ENCODE data around the gene PAPPA.

Gene PAPPA

GRCh38 chr9:116141864-116142561 lies 11.6 kb upstream of the PAPPA start:
- Histone ChIP-seq H3K4me3 (ENCODE audit: low read depth in 1 of 2, low read length in 1 of 2) (no peak overlapping the region), H3K4me1 (ENCODE audit: control insufficient read depth in 1 of 2, insufficient read depth in 1 of 2, low read depth in 1 of 2, low read length in 1 of 2) (no peaks in the 10 kb centered on the region), H3K36me3 (no peaks in the 10 kb centered on the region), H3K9me3 (no peaks in the 10 kb centered on the region), H3K27me3 (no peaks in the 10 kb centered on the region), H3K27ac (no peak overlapping the region)
- TF ChIP-seq CTCF (IDR thresholded peaks at IDR 0.05), result no peak

GRCh38 chr9:116142706-116143492 lies 10.7 kb upstream of the PAPPA start:
- no peaks in the 10 kb centered on the region for H3K4me1 ChIP-seq (ENCODE audit: control insufficient read depth in 1 of 2, insufficient read depth in 1 of 2, low read depth in 1 of 2, low read length in 1 of 2)
- TF ChIP-seq CTCF (IDR thresholded peaks at IDR 0.05), result no peak
- H3K9me3 ChIP-seq, result no peaks in the 10 kb centered on the region
- no peak overlapping the region for H3K27ac ChIP-seq
- H3K4me3 ChIP-seq (ENCODE audit: low read depth in 1 of 2, low read length in 1 of 2), result no peak overlapping the region
- H3K27me3 ChIP-seq, result no peaks in the 10 kb centered on the region
- no peaks in the 10 kb centered on the region for H3K36me3 ChIP-seq

DNA sequence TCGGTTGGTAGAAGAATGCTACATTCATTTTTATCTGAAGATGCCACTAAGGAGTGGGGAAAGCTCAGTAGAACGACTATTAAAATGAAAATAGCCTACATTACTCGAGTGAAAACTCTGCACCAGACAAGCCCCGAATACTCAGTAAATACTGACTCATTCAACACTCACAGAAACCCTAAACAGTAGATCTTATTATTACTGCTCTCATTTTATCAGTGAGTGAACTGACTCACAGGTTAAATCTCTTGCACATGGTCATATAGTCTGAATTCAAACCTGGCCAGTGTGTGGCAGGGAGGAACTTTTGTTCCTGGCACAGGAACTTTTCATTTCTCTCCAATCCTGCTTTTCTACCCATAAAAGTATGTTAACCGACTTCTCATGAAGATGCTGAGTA lies 9.6 kb upstream of the PAPPA start:
- H3K36me3 ChIP-seq, result no peaks in the 10 kb centered on the region
- peaks cover 2% of the 10 kb centered on the region for H3K27me3 ChIP-seq
- TF ChIP-seq CTCF (IDR thresholded peaks at IDR 0.05), result no peak
- no peaks in the 10 kb centered on the region for H3K4me1 ChIP-seq (ENCODE audit: control insufficient read depth in 1 of 2, insufficient read depth in 1 of 2, low read depth in 1 of 2, low read length in 1 of 2)
- no peak overlapping the region for H3K4me3 ChIP-seq (ENCODE audit: low read depth in 1 of 2, low read length in 1 of 2)
- no peaks in the 10 kb centered on the region for H3K9me3 ChIP-seq
- no peak overlapping the region for H3K27ac ChIP-seq

GRCh38 chr9:116144555-116144954 lies 9.0 kb upstream of the PAPPA start:
- no peak for TF ChIP-seq CTCF (IDR thresholded peaks at IDR 0.05)
- Histone ChIP-seq H3K9me3 (no peaks in the 10 kb centered on the region), H3K4me1 (ENCODE audit: control insufficient read depth in 1 of 2, insufficient read depth in 1 of 2, low read depth in 1 of 2, low read length in 1 of 2) (no peaks in the 10 kb centered on the region), H3K27me3 (peaks cover 7% of the 10 kb centered on the region), H3K4me3 (ENCODE audit: low read depth in 1 of 2, low read length in 1 of 2) (no peak overlapping the region), H3K27ac (no peak overlapping the region), H3K36me3 (no peaks in the 10 kb centered on the region)

DNA sequence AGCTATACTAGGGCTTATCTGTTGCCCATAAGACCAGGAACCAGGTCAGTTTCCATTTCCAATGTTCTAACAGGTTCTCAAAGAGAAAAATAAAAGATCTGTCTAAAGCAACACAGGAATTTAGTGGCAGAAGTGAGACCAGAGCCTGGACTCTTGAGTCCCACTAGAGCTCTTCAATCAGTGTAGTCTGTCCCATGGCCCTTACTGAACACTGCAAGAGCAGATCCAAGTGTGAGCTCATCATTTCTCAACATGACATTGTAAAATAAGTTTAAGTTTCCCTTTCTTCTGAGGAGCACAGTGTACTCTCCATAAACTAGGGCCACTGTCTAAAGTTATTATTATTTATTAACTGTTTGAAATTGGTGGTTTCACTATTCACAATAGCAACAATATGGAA lies 8.6 kb upstream of the PAPPA start:
- H3K36me3 ChIP-seq, result no peaks in the 10 kb centered on the region
- peaks cover 11% of the 10 kb centered on the region for H3K27me3 ChIP-seq
- no peaks in the 10 kb centered on the region for H3K4me1 ChIP-seq (ENCODE audit: control insufficient read depth in 1 of 2, insufficient read depth in 1 of 2, low read depth in 1 of 2, low read length in 1 of 2)
- no peak for TF ChIP-seq CTCF (IDR thresholded peaks at IDR 0.05)
- H3K4me3 ChIP-seq (ENCODE audit: low read depth in 1 of 2, low read length in 1 of 2), result no peak overlapping the region
- H3K9me3 ChIP-seq, result no peaks in the 10 kb centered on the region
- no peak overlapping the region for H3K27ac ChIP-seq

All from neutrophil (primary cell).